GM12872 (cell line): ENCODE measurements around the gene CXCL5.

Source experiments
- CTCF ChIP-seq: IDR thresholded peaks from 3 replicates; pipeline ENCODE4 v1.5.1; 2011; ENCODE audit warnings: low read depth, mild to moderate bottlenecking, low read length, moderate library complexity; ENCODE audit not compliant: insufficient read depth

Gene CXCL5

GRCh38 chr4:73948291-73948690 lies 50.2 kb downstream of the CXCL5 start:
- TF ChIP-seq CTCF, result no peak

GRCh38 chr4:73947239-73947985 lies 51.1 kb downstream of the CXCL5 start:
- TF ChIP-seq CTCF, result no peak

GRCh38 chr4:73945674-73946449 lies 52.6 kb downstream of the CXCL5 start:
- TF ChIP-seq CTCF, result no peak
